AG09319 (cell line): Measurements from ENCODE around the gene CGNL1.

Experiments used
- DNase-seq: peaks from one replicate; pipeline ENCODE4 v3.0.0-alpha.2; 2010; ENCODE audit warnings: low read depth; ENCODE audit errors: extremely low read depth
- CTCF ChIP-seq: IDR thresholded peaks from 2 replicates; pipeline ENCODE4 v1.5.1; 2011; ENCODE audit warnings: low read depth, mild to moderate bottlenecking, inconsistent platforms, low read length, moderate library complexity

The CGNL1 gene

GRCh38 chr15:57479005-57479404 is 102.7 kb downstream of the CGNL1 start:
- DNase-seq: no peak
- TF ChIP-seq CTCF: no peak

- no peak for TF ChIP-seq CTCF
- DNase-seq: no peak
Measured at GRCh38 chr15:57481038-57481705, 104.9 kb downstream of the CGNL1 start.

- TF ChIP-seq CTCF: no peak
- no peak for DNase-seq
Measured at GRCh38 chr15:57485869-57486268, 109.6 kb downstream of the CGNL1 start.

GRCh38 chr15:57486833-57487232 is 110.5 kb downstream of the CGNL1 start:
- TF ChIP-seq CTCF: no peak
- DNase-seq: no peak

GRCh38 chr15:57489122-57489521 is 112.8 kb downstream of the CGNL1 start:
- no peak for TF ChIP-seq CTCF
- no peak for DNase-seq

- DNase-seq: no peak
- no peak for TF ChIP-seq CTCF
Measured at GRCh38 chr15:57493351-57493750, 117.0 kb downstream of the CGNL1 start.

GRCh38 chr15:57494581-57494980 is 118.3 kb downstream of the CGNL1 start:
- DNase-seq: no peak
- TF ChIP-seq CTCF: no peak
